Keratinocyte (primary cell): Measurements from ENCODE around the gene GPX7.

ENCODE experiments used
- EZH2 ChIP-seq: IDR thresholded peaks from one replicate; pipeline ENCODE4 v1.6.1; 2012; ENCODE audit warnings: inconsistent platforms, mild to moderate bottlenecking, low read length, moderate library complexity
- TF ChIP-seq, protein P1 (sequence below), 3 experiments: IDR thresholded peaks in 1 of 3; conservative IDR thresholded peaks in 1 of 3; optimal IDR thresholded peaks in 1 of 3; 2 replicates in 2 of 3; 3 replicates in 1 of 3; pipeline versions ENCODE3 to v1.5.1; 2011; ENCODE audit warnings: low read length in 3 of 3, mild to moderate bottlenecking in 3 of 3, moderate library complexity in 2 of 3, control low read depth in 1 of 3, inconsistent platforms in 1 of 3; ENCODE audit not compliant: insufficient read depth in 2 of 3; ENCODE audit errors: extremely low read depth in 1 of 3

DNA sequence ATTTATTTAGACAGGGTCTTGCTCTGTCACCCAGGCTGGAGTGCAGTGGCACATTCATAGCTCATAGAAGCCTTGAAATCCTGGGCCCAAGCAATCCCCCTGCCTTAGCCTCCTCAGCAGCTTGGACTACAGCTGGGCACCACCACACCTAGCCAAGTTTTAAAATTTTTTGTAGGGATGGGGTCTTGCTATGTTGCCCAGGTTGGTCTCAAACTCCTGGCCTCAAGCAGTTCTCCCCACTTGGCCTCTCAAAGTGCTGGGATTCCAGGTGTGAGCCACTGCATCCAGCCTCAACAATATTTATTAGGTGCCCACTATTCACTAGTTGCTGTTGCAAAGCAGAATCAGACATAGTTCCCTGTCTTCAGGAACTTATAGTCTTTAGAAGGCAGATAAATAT is 14.1 kb upstream of the GPX7 start:
- TF ChIP-seq, protein P1, sequence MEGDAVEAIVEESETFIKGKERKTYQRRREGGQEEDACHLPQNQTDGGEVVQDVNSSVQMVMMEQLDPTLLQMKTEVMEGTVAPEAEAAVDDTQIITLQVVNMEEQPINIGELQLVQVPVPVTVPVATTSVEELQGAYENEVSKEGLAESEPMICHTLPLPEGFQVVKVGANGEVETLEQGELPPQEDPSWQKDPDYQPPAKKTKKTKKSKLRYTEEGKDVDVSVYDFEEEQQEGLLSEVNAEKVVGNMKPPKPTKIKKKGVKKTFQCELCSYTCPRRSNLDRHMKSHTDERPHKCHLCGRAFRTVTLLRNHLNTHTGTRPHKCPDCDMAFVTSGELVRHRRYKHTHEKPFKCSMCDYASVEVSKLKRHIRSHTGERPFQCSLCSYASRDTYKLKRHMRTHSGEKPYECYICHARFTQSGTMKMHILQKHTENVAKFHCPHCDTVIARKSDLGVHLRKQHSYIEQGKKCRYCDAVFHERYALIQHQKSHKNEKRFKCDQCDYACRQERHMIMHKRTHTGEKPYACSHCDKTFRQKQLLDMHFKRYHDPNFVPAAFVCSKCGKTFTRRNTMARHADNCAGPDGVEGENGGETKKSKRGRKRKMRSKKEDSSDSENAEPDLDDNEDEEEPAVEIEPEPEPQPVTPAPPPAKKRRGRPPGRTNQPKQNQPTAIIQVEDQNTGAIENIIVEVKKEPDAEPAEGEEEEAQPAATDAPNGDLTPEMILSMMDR (optimal IDR thresholded peaks at IDR 0.05 in 1 of 3, IDR thresholded peaks at IDR 0.05 in 1 of 3, conservative IDR thresholded peaks at IDR 0.05 in 1 of 3; ENCODE audit: extremely low read depth in 1 of 3, insufficient read depth in 2 of 3, low read length in 3 of 3): no peak
- TF ChIP-seq EZH2: no peak
